Activated T-cell treated with anti-CD3 and anti-CD28 coated beads for 24 hours (primary cell): ENCODE data around the gene FUT8.

ENCODE experiments used
- DNase-seq: peaks from one replicate; pipeline ENCODE4 v3.0.0-alpha.2; 2020; ENCODE audit warnings: low read depth

Gene FUT8

DNA sequence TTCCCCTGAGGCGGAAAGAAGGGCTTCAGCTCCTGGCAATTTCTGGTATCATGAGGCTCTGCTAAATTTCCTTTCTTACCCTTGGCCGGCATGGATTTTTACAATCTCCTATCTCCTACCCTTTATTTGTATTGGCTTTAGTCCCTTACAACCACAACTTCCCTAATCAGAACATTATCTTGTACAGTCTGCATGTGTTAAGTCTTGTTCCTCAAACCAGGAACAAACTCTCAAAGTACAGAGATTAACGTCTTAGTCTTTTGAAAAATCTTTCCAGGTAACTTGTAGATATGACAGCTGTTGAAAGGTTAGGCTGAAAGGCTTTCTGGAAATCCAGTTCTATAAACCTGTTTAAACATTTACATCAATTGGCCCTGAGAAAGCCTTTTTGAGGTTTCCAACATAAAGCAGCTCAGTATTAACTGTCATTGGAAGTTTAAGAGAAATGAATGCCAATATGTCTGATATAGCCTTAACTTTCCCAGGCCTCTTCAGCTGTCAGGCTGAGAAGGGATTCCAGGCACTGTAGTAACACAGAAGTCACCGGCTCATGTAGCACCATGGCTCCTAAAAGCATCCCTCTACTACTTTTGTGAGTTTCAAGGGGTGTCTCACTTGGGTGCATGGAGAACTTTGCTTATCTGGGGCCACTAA is 360.5 kb downstream of the FUT8 start:
- no peak for DNase-seq

DNA sequence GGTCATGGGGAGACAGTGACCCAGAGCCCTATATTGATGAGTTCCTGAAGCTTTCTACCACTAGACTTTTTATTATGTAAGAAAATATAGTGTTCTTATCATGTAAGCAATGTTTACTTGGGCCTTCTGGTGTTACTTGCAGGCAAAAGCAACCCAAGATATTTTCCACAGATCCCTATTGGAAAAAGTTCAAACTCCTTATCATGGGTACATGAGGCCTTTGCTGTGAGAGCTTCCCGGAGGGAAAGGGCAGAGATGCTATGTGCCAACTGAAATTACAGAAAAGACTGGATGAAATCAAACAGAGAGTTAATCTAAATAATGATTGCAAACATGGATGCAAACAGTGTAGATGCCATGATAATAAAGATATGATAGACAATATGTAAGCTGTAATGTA is 361.5 kb downstream of the FUT8 start:
- DNase-seq: no peak

- DNase-seq: no peak
Measured at GRCh38 chr14:65776193-65776852, 363.8 kb downstream of the FUT8 start.

GRCh38 chr14:65780566-65780965 is 368.0 kb downstream of the FUT8 start:
- no peak for DNase-seq

DNA sequence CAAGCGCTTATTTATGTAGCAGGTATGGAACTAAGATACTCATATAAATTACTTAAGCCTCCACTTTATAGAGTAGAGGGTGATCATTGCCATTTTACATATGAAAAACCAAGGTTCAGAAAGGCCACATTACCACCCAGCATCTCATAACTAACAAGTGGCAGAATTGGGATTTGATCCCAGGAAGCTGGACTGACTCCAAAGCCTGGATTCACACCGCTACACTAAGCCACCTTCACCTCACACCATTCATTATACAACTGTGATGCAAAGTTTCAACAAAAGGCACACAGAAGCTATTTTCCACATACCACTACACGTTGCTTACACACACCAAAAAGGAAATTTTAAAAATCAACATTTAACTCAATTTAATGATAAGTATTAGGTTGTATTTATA is 370.6 kb downstream of the FUT8 start:
- DNase-seq: no peak

GRCh38 chr14:65783576-65783975 is 371.0 kb downstream of the FUT8 start:
- no peak for DNase-seq

- DNase-seq: no peak
Measured at GRCh38 chr14:65784574-65784973, 372.0 kb downstream of the FUT8 start.

- no peak for DNase-seq
Measured at GRCh38 chr14:65787461-65787860, 374.9 kb downstream of the FUT8 start.

GRCh38 chr14:65788876-65789275 is 376.3 kb downstream of the FUT8 start:
- DNase-seq: no peak

DNA sequence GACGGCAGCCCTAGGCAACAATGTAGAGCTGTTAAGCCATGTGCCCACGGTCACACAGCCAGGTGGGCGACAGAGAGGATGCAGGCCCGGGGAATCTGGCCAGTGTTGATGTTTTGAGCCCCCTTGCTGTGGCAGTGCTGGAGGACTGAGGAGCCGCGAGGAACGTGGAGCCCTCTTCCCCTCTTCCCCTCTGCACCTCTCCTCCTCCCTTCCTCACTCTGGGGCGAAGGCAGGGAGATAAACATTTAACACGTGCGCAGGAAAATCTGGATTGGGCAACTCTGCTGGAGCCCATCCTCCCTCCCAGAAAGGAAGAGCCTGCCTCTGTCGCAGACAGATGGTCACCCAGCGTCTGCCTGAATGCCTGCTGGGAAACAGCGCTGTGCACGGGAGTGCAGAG is 376.8 kb downstream of the FUT8 start:
- DNase-seq: no peak

GRCh38 chr14:65790172-65790815 is 377.8 kb downstream of the FUT8 start:
- DNase-seq: no peak

DNA sequence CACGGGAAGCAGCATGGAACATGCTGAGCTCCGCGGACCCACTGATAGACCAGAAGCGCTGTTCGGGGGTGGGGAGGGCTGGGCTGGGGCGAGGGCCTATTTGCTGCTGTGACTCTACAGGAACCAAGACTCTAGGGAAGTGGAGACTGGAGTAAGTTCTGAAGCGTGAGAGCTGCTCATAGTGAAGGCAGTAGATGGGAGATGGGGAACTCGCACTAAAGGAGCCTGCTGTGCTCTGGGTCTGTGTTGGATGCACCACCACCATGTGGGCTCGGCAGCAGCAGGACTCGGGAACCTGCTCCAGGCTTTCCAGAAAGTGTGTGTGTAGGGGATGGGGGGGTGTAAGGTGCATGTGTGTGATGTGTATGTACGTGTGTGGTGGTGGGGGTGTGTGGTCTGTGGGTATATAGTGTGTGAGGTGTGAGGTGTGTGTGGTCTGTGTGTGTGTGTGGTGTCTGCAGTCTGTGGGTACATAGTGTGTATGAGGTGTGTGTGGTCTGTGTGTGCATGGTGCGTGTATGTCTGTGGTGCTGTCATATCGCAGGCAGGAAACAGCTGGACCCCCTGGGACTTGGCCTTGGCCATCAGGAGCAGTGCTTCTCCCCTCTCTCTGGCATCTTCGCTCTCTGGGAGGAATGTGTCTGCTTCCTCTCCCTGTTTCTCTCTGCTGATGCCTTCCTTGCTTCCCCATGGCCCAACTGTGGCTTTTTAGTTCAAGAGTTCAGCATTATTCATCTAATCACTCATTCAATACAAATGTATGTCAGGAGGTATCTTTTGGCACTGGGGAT is 378.9 kb downstream of the FUT8 start:
- no peak for DNase-seq

- no peak for DNase-seq
Measured at GRCh38 chr14:65792208-65792905, 379.8 kb downstream of the FUT8 start.
